ENCODE data around the gene LRP3. TPM values are rescaled to one million over a fixed set of nuclear protein-coding genes. Genes with fewer than 3 reads are reported as not detected.
A peak's percentile ranks its signal among the peaks of the same experiment; 100 is the strongest.

The LRP3 gene
- total RNA-seq, 1 donor from 2014 or later = 49.6 TPM

- Mint-ChIP-seq H3K36me3 (peaks cover 8% of the 10 kb centered on the region), H3K4me3 (no peak overlapping the region), H3K27ac (no peak overlapping the region), H3K4me1 (ENCODE audit: unreplicated experiment) (peaks cover 29% of the 10 kb centered on the region), H3K9me3 (no peaks in the 10 kb centered on the region), H3K27me3 (peaks cover 5% of the 10 kb centered on the region)
- DNase-seq (ENCODE audit: extremely low spot score, unreplicated experiment) = no peak
- TF ChIP-seq CTCF (conservative IDR thresholded peaks at IDR 0.05) = no peak
Measured at GRCh38 chr19:33174186-33174585, 19.9 kb upstream of the LRP3 start.

GRCh38 chr19:33175156-33175782 lies 18.9 kb upstream of the LRP3 start:
- Mint-ChIP-seq H3K4me3 (peak overlapping the region; percentile 98), H3K27ac (no peak overlapping the region)
- TF ChIP-seq CTCF (conservative IDR thresholded peaks at IDR 0.05) = no peak

GRCh38 chr19:33175886-33176669 lies 18.1 kb upstream of the LRP3 start:
- Mint-ChIP-seq H3K36me3 (peaks cover 8% of the 10 kb centered on the region), H3K4me1 (ENCODE audit: unreplicated experiment) (peaks cover 29% of the 10 kb centered on the region), H3K9me3 (no peaks in the 10 kb centered on the region), H3K4me3 (peak overlapping the region; percentile 98), H3K27ac (peak overlapping the region; percentile 99), H3K27me3 (peaks cover 5% of the 10 kb centered on the region)
- no peak for DNase-seq (ENCODE audit: extremely low spot score, unreplicated experiment)
- no peak for TF ChIP-seq CTCF (conservative IDR thresholded peaks at IDR 0.05)

More at GRCh38 chr19:33175156-33175782, 18.9 kb upstream of the LRP3 start:
- H3K36me3 Mint-ChIP-seq = peaks cover 8% of the 10 kb centered on the region
- DNase-seq (ENCODE audit: extremely low spot score, unreplicated experiment) = no peak
- peaks cover 29% of the 10 kb centered on the region for H3K4me1 Mint-ChIP-seq (ENCODE audit: unreplicated experiment)
- peaks cover 5% of the 10 kb centered on the region for H3K27me3 Mint-ChIP-seq
- H3K9me3 Mint-ChIP-seq = no peaks in the 10 kb centered on the region

- DNase-seq (ENCODE audit: extremely low spot score, unreplicated experiment) = peak; percentile 99
- peak overlapping the region; percentile 99 for H3K27ac Mint-ChIP-seq
- peak; percentile 48 for TF ChIP-seq CTCF (conservative IDR thresholded peaks at IDR 0.05)
- H3K27me3 Mint-ChIP-seq = peaks cover 5% of the 10 kb centered on the region
- H3K9me3 Mint-ChIP-seq = no peaks in the 10 kb centered on the region
- peaks cover 29% of the 10 kb centered on the region for H3K4me1 Mint-ChIP-seq (ENCODE audit: unreplicated experiment)
- H3K36me3 Mint-ChIP-seq = peaks cover 8% of the 10 kb centered on the region
- H3K4me3 Mint-ChIP-seq = peak overlapping the region; percentile 98
Measured at GRCh38 chr19:33176670-33177416, 17.3 kb upstream of the LRP3 start.

- Mint-ChIP-seq H3K4me3 (peak overlapping the region; percentile 98), H3K27me3 (peaks cover 5% of the 10 kb centered on the region), H3K27ac (peak overlapping the region; percentile 99), H3K36me3 (peaks cover 8% of the 10 kb centered on the region), H3K9me3 (no peaks in the 10 kb centered on the region), H3K4me1 (ENCODE audit: unreplicated experiment) (peaks cover 22% of the 10 kb centered on the region)
- peak; percentile 68 for TF ChIP-seq CTCF (conservative IDR thresholded peaks at IDR 0.05)
- DNase-seq (ENCODE audit: extremely low spot score, unreplicated experiment) = peak; percentile 83
Measured at GRCh38 chr19:33177417-33177979, 16.6 kb upstream of the LRP3 start.
